GM18511 (cell line): ENCODE data around the gene MAD2L1BP.
"Not testable (repeated sequence)": the region's sequence is repeated elsewhere in the genome, so short reads cannot be mapped to it uniquely, and the experiment has no call there.

Experiments used
- ATAC-seq: cut with Tn5 transposase; IDR thresholded peaks from one replicate; pipeline ENCODE4 v1.9.1; 2021; ENCODE audit warnings: mild to moderate bottlenecking, moderate library complexity; ENCODE audit not compliant: unreplicated experiment

The MAD2L1BP gene

DNA sequence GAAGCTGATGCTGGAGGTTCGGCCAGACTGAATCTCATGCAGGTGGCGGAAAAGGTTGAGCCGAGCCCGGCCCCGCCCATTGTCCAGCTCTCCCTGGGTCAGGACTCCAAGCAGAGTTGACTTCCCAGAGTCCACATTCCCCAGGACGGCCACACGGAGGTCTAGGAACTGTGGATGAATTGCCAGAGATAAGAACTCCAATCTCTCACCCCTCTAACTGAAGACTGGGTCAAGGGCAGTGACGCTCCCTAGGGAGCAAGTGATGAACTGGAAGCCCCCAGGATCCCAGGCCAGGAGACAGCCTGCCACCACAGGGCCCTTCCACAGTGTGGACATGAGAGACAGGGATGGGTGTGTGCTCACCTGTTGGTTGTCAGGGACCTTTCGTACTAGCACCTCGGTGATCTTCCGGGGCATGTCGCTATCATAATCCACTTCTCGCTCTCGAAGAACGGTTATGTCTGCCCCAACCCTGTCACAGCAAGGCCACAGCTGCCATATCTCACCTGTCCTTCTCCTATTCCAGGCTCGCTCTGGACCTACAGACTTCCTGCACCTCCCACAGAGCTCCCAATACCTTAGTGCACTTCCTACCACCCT is 10.1 kb upstream of the MAD2L1BP start:
- no peak for ATAC-seq

DNA sequence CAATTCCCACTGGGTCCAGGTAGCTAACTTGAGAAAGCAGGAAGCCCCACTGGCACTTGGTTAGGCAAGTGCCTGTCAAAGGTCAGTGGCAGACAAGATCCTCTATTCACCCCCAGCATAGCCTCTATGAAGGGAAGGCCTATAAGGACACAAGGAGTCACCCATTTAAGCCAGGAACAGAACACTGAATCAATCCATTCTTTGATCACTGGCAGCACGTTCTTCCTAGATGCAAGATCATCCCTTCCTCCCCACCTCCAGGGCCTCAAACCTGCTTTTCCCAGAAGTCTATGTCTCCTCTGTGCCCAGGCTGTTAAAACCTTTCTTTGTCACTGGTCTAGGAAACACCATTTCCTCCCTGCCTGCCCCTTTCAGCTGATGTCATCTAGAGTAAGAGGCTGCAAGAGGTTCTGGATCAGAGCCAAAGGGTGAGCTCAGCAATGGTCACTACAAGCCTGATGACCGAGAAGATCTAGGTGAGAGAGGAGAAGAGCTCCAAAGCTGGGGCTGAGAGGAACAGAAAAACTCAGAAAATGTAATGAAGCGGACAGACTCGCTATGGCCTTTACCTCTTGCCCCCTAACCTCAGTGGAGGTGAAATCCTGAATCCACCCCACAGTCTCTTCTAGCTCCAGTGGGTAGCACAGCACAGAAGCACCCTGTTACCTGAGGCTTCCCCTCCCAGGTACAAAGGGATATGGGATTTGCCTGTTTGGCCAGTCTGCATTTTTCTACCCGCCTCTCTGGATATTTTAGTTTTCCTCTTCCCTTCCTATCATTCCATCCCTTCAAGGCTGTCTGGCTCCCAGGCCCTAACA is 8.4 kb upstream of the MAD2L1BP start:
- no peak for ATAC-seq

DNA sequence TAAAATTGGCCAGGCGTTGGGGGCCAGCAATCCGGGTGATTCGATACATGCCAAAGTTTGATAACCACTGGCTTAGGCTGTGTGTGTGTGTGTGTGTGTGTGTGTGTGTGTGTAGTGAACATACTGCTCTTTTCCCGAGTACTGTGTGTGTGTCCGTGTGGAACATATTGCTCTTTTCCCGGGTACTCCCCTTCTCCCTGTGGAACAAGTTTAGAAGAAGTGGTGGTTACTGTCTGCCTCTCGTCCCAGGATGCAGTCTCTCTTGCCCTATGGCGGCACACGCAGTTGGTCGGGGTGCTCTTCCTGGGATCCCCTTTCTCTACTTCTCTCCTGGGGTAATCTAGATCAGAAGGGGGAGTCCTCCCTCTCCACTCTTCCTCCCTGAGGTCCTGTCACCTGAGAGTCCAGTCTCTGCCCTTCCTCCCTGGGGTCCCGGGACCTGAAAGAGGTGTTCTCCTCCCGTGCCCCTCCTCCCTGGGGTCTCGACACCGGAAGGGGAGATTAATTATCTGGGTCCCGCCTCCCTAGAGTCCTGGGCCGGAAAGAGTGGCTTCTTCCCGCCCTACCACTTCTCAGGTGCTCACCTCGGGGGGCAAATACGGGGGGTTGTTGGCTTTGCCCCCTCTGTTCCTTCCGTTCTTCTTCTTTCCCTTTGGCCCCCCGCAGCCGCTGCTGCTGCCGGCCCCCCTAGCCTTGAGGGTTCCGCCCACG is 7.1 kb upstream of the MAD2L1BP start:
- ATAC-seq = peak; percentile 45

DNA sequence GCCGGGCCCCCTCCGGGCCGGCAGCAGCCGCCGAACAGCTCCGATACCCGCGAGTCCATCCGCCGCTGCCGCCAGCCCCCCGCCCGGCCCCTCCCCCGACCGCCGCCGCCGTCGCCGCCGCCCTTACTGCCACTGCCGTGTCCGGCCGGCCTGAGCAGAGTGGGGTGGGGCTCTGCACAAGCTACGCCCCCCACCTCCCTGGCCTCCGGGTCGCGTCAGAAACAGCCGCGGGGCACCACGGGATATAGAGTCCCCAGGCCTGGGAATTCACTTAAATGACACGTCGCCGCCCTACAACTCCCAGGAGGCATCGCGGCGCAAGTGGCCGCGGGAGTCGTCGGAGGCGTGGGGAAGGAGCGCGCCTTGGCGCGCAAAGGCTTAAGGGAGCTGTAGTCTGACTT is 6.5 kb upstream of the MAD2L1BP start, which contains the start of gene GTPBP2:
Gene GTPBP2, minus strand, starts transcription at position 161 of the 401 bp plus-strand sequence. Its CDS starts 102 bp downstream, at position 59.
- peak; percentile 87 for ATAC-seq

DNA sequence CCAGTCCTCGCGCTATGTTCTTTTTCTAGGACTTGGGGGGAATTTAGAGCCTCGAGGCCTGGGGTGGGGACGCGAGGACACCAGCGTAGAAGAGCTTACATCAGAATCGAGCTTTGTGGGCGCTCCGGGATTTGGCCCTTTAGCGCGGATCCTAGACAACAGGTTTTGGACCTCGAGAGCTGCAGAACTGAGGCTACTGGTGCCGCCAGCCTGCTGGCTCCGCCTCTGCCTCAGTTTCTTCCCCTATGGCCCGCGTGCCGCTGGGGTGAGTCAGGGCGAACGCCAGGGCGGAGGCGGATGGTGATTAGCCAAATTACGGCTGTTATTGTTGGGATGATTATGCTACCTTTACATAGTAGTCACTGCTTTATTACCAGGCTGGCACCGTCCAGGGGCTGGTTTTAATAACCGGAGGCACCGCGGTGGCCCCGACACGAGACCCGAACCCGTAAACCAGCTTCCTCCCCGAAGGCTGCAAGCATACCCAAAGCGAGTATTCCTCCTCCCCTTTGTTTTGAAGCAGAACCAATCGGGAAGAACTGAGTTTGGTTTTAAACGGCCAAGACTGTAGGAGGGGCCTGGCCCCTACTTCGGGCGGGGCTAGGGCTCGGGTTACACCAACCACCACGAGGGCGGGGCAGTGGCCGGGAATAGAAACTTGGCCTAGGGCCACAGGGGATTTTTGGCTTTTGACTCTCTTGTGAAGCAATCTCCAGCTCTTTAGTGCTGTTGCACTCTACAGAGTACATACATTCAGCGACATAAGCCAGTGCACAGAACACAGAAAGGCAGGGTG is 5.9 kb upstream of the MAD2L1BP start:
- peak; percentile 72 for ATAC-seq

DNA sequence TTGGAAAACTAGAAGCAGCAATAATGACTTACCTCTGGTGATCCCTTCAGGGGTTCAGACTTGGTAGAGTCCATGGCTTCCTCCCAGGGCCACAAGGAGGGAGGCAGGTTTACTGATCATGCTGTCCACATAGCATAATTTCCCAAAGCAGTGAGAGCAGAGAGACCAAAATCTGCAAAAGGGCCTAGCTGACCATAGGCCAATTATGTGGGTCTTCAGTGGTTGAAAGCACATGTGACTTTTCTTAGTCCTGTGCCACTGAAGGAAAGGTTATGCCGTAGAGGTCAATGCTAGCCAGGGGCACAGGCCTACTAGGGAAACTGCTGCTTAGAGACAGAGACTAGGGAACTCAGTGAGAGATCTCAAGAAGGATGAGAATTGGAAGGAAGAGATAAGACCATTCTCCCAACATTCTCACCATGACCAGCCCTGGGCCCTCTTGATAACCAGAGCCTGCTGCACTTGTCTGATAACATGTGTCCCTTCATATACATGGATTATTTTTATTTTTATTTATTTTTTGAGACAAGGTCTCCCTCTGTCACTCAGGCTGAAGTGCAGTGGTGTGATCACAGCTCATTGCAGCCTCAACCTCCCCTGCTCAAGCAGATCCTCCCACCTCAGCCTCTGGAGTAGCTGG is 4.5 kb upstream of the MAD2L1BP start:
- no peak for ATAC-seq

DNA sequence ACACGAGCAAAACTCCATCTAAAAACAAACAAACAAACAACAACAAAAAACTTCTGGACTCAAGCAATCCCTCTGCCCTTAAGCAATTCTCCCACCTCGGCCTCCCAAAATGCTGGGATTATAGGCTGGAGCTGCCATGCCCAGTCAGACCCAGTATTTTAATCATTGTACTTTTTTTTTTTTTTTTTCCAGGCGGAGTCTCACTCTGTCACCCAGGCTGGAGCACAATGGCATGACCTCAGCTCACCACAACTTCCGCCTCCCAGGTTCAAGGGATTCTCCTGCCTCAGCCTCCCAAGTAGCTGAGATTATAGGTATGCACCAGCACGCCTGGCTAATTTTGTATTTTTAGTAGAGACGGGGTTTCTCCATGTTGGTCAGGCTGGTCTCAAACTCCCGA is 2.6 kb upstream of the MAD2L1BP start:
- not testable (repeated sequence) for ATAC-seq

DNA sequence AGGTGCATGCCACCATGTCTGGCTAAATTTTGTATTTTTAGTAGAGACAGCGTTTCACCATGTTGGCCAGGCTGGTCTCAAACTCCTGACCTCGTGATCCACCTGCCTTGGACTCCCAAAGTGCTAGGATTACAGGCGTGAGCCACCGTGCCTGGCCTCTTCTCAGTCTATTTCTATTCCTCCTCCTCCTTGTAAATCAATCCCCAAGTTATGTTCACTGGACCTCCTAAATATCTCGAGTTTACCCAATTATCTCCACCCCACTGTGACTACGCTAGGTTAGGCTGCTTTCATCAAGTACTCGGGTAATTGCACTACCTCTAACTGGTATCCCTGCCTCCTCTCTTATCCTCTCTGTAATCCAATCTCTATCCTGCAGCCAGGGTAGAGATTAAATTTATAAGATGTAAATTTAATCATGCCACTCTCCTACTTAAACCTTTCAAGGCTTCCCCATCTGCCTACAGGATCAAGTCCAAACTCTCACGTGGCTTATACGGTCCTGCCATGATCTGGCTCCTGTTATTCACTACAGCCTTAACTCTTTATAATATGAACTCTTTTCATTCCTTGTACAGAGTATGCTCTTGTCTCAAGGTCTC is 837 bp upstream of the MAD2L1BP start:
- no peak for ATAC-seq

DNA sequence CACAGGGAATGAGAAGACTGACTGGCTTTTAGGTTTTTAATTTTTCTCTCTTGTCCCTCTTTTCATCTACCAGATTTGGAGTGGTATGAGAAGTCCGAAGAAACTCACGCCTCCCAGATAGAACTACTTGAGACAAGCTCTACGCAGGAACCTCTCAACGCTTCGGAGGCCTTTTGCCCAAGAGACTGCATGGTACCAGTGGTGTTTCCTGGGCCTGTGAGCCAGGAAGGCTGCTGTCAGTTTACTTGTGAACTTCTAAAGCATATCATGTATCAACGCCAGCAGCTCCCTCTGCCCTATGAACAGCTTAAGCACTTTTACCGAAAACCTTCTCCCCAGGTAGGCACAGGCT is 644 bp downstream of the MAD2L1BP start:
- peak; percentile 21 for ATAC-seq

DNA sequence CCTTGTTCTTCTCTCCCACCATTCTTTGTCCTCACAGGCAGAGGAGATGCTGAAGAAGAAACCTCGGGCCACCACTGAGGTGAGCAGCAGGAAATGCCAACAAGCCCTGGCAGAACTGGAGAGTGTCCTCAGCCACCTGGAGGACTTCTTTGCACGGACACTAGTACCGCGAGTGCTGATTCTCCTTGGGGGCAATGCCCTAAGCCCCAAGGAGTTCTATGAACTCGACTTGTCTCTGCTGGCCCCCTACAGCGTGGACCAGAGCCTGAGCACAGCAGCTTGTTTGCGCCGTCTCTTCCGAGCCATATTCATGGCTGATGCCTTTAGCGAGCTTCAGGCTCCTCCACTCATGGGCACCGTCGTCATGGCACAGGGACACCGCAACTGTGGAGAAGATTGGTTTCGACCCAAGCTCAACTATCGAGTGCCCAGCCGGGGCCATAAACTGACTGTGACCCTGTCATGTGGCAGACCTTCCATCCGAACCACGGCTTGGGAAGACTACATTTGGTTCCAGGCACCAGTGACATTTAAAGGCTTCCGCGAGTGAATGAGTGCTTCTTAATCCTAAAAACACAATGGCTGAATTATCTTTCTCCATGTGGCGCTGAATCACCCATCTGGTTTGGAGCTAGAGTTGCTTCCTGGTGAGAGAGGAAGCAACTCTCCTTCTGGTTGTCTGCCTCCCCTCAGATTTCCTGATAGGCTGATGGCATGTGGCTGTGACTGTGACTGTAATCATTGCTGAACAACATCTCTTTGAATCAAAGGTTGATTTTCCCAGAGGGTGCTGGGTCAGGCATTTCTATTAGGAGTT is 4.6 kb downstream of the MAD2L1BP start:
- ATAC-seq = no peak

DNA sequence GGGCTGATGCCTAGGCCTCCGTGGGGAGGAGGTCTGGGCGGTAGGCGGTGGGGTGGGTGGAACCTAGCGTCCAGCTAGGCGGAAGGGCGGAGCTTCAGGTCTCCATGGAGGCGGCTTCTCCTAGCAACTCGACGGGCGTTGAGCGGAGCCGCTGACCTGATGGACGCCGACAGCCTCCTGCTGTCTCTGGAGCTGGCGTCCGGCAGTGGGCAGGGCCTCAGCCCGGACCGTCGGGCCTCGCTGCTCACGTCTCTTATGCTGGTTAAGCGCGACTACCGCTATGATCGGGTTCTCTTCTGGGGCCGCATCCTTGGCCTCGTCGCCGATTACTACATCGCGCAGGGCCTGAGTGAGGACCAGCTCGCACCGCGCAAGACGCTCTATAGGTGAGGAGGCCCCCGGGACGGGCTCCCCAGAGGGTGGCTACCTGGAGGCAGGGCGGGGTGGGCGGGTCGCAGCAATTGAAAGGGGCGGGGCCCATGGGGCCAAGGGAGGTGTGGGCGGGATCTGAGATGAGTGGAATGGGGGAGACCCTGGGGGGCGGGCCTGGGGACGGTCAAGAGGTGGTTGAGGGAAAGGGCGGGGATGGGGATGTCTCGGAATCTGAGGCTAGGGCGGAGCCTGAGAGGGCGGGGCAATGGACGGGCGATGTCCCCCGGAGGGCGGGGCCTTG is 9.4 kb downstream of the MAD2L1BP start, which contains the start of gene RSPH9:
Gene RSPH9, plus strand, starts transcription at position 97 of the 673 bp plus-strand sequence. Its CDS starts 63 bp downstream, at position 160.
- peak; percentile 71 for ATAC-seq

DNA sequence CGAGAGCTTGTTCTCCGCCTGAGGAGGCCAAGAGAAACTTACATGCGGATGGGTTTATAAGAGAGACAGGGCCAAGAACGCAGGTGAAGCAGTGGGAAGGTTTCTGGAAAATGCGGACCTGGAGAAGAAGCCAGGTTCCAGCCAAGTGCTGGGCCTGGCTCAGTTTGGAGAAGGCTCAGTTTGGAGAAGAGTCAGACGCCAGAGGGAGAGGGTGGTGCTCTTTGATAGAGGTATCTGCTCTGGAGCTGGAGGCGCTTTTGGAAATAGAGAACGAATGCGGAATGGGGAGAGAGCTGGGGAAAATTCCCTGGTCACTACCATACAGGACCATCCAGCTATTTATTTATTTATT is 9.9 kb downstream of the MAD2L1BP start:
- no peak for ATAC-seq

DNA sequence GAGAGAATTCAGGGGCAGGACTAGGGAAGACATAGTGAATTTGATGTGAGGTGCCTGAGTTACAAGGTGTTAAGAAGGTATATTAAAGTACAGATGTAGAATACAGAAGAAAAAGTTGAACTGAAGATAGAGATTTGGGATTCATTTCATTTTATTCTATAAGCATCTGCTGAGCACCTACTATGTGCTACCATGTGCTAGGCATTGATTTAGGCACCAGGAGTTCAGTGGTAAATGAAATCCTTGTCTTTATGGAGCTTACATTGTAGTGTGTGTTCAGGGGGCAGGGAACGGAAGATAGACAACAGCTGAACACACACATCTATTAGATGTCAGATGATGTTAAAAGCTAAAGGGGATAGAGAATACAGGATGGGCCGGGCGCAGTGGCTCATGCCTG is 12.0 kb downstream of the MAD2L1BP start:
- no peak for ATAC-seq

DNA sequence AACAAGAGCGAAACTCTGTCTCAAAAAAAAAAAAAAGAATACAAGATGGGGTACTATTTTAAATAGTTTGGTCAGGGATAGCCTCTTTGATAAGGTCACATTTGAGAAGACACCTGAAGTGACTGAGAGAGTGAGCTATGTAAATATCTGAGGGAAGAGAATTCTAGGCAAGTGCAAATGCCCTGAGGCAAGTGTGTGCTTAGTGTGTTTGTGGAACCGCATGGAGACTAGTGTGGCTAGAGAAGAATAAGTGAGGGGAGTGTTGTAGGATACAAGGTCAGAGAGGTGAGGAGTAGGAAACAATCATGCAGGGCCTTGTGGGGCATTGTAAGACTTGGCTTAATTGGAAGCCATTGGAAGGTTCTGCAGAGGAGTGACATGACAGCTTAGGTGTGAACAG is 12.6 kb downstream of the MAD2L1BP start:
- ATAC-seq = no peak

DNA sequence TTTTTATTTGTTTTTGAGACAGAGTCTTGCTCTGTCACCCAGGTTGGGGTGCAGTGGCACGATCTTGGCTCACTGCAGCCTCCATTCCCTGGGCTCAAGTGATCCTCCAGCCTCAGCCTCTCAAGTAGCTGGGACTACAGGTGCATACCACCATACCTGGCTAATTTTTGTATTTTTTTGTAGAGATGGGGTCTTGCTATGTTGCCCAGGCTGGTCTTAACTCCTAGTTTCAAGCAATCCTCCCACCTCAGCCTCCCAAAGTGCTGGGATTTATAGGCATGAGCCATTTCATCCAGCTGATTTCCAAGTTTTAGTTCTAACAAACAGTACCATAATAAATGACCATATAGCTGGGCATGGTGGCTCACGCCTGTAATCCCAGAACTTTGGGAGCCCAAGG is 17.2 kb downstream of the MAD2L1BP start:
- not testable (repeated sequence) for ATAC-seq

DNA sequence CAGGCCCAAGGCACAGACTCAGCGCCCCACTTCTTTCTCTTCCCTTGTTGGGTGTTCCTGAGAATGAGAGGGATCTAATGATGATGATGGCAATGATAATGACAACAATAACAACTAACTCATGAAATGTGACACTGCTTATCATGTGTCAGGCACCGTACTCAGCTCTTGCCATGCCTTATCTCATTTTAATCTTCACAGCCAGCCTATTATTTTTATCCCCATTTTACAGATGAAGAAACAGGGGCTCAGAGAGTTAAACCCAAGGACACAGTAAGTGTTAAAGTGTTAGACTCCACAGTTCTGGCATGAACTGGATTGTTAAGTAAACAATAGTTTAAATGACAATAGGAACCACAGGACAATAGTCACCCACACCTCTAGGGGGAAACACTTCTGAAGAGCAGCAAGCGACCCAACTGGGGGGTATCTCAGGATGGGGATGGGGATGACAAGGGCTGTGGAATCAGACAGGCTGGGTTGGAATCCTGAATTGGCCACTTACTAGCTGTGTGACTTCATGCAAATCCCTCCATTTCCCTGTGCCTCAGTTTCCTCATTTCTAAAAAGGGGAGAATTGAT is 21.7 kb downstream of the MAD2L1BP start:
- ATAC-seq = no peak

DNA sequence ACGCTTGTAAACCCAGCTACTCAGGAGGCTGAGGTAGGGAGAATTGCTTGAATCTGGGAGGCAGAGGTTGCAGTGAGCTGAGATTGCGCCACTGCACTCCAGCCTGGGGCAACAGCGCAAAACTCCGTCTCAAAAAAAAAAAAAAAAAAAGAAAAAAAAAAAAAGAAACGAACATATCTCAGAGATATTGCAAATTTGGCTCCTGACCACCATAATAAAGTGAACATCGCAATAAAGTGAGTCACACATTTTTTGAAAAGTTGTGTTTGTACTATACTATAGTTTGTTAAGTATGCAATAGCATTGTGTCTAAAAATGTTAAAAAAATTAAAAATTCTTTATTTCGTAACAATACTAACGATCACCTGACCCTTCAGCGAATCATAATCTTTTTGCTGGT is 22.5 kb downstream of the MAD2L1BP start:
- ATAC-seq = no peak

DNA sequence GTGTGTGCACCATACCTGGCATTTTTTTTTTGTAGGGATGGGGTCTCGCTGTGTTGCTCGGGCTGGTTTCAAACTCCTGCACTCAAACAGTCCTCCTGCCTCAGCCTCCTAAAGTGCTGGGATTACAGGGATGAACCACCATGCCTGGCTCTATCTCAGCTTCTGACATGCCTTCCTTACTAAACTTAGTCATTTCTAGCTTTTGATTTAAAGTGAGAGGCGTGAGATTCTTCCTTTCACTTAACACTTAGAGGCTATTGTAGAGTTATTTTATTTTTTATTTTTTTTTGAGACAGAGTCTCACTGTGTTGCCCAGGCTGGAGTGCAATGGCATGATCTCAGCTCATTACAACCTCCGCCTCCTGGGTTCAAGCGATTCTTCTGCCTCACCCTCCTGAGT is 27.3 kb downstream of the MAD2L1BP start:
- ATAC-seq = not testable (repeated sequence)
